Keratinocyte (primary cell): Measurements from ENCODE around the gene GRB2.

Experiments used
- EZH2 ChIP-seq: IDR thresholded peaks from one replicate; pipeline ENCODE4 v1.6.1; 2012; ENCODE audit warnings: inconsistent platforms, mild to moderate bottlenecking, low read length, moderate library complexity
- TF ChIP-seq, protein P1 (sequence below), 3 experiments: IDR thresholded peaks in 1 of 3; conservative IDR thresholded peaks in 1 of 3; optimal IDR thresholded peaks in 1 of 3; 2 replicates in 2 of 3; 3 replicates in 1 of 3; pipeline versions ENCODE3 to v1.5.1; 2011; ENCODE audit warnings: low read length in 3 of 3, mild to moderate bottlenecking in 3 of 3, moderate library complexity in 2 of 3, control low read depth in 1 of 3, inconsistent platforms in 1 of 3; ENCODE audit not compliant: insufficient read depth in 2 of 3; ENCODE audit errors: extremely low read depth in 1 of 3

DNA sequence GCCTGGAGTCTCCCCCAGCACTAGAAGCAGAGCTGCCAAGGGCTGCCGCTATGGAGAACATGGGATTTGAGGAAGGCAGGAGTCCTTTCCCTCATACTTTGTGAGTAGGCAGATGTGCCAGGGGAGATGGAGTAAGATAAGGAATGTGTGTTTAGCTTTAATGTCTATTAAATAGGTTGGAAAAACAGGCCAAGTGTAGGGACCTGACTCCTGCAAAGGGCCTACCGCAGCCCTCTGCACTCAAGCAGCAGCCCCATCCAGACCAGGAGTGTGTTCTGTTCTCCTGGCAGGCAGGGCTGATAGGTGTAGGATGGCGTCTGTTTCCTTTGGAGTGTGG lies 132.7 kb downstream of the GRB2 start:
- TF ChIP-seq, protein P1, sequence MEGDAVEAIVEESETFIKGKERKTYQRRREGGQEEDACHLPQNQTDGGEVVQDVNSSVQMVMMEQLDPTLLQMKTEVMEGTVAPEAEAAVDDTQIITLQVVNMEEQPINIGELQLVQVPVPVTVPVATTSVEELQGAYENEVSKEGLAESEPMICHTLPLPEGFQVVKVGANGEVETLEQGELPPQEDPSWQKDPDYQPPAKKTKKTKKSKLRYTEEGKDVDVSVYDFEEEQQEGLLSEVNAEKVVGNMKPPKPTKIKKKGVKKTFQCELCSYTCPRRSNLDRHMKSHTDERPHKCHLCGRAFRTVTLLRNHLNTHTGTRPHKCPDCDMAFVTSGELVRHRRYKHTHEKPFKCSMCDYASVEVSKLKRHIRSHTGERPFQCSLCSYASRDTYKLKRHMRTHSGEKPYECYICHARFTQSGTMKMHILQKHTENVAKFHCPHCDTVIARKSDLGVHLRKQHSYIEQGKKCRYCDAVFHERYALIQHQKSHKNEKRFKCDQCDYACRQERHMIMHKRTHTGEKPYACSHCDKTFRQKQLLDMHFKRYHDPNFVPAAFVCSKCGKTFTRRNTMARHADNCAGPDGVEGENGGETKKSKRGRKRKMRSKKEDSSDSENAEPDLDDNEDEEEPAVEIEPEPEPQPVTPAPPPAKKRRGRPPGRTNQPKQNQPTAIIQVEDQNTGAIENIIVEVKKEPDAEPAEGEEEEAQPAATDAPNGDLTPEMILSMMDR (optimal IDR thresholded peaks at IDR 0.05 in 1 of 3, IDR thresholded peaks at IDR 0.05 in 1 of 3, conservative IDR thresholded peaks at IDR 0.05 in 1 of 3; ENCODE audit: extremely low read depth in 1 of 3, insufficient read depth in 2 of 3, low read length in 3 of 3) = no peak
- TF ChIP-seq EZH2 = no peak
